Measurements from ENCODE around the gene GPA33. TPM values are rescaled to one million over a fixed set of nuclear protein-coding genes. Genes with fewer than 3 reads are reported as not detected.
A peak's percentile ranks its signal among the peaks of the same experiment; 100 is the strongest.

GPA33 gene
- total RNA-seq: not detected in 2 replicates

DNA sequence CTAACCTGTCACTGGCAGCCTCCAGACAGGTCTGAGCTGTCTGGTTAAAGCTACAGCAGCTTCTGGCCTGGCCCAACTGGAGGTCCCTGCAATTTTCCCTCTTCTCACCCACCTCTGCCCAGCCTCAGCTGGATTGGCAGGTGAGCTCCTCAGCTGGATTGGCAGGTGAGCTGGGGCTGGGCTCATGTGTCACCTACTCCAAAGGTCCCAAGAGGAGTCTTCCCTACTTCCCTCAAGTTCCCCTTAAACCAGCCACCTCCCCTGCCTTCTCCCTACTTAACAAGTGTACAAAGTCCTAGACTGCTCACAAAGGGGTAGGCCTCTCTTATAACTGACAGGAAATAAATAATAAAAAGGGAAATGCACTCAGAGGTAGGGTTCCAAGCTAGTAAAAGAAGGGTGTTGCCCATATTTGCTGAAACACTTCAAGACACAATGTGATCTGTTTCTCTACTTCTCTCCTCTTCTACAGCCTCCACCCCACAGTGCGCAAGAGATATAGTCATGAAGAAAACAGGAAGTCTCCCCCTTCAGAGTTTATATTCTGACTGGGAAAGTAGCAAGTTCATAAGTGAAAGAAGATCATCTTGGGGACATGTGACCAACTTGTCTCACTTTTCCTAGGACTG is at the start of gene GPA33:
Gene GPA33, minus strand, starts transcription at position 64 of the 629 bp plus-strand sequence. CDS start 90 bp downstream, outside the sequence.

DNA sequence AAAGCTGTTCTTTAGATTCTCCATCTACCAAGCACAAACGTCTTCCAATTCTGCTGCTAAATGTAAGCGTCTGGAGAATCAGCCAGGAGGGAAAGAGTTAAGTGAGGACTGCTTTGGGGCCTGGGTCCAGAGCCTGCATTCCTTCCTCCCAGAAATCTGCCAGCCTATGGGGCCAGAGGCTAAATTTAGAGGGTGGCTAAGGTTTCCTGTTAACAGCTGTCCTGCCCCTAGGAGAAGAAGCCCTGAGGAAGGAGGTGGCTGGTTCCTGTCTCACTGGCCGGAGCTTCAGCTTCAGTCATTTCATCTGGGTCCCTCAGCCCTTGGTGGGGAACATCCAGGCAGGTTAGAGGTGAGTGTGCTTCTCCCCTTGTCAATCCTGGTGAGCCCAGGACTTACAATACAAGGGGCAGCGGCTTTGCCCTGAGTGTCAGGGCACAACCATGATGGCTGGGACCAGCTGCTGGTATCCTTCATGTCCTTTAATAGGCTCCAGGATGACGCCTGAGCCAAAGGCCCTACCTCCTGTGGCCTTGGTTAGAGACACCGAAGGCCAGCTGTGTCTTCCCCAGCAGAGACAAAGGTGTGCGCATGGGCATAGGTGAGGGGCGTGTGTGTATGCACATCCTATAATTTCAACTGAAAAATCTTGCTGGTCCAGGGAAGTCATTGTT is 3.8 kb upstream of the GPA33 start, which contains the start of gene STYXL2:
Gene STYXL2, plus strand, starts transcription at position 230 of the 671 bp plus-strand sequence. CDS start 775 bp downstream, outside the sequence.

Small RNAs within 50 kb of the gene (small RNA-seq; reads per million reads assigned to genes)
- gene RNA5SP65: 1.4 reads per million, percentile 34 among the genes with 10 or more reads in this experiment

Other genes starting within 250 kb of the GPA33 start
- 12.6 and 17.8 TPM in 2 replicates for gene TADA1, start 214.1 kb downstream of the GPA33 start, total RNA-seq
- 0.14 TPM in 1 of 2 replicates, not detected in the other for gene ILDR2, start 114.8 kb downstream of the GPA33 start, total RNA-seq
- not detected in 2 replicates for gene MAEL, start 101.1 kb downstream of the GPA33 start, total RNA-seq
- gene STYXL2, start 3.7 kb upstream of the GPA33 start, total RNA-seq: not detected in 2 replicates
- 14.4 and 16.8 TPM in 2 replicates for gene POU2F1, start 130.5 kb upstream of the GPA33 start, total RNA-seq

All from thoracic aorta endothelial cell (primary cell).